Activated CD4-positive, alpha-beta T cell treated with anti-CD3 and anti-CD28 coated beads for 36 hours (primary cell): Measurements from ENCODE around the gene FAHD1. TPM values are rescaled to one million over a fixed set of nuclear protein-coding genes. Genes with fewer than 3 reads are reported as not detected.
A peak's percentile ranks its signal among the peaks of the same experiment; 100 is the strongest.

ENCODE experiments used
- ATAC-seq: fragments of 200-7000 bp; cut with Tn5 transposase; one replicate; pipeline ENCODE4 v1.10.0; 2021; ENCODE audit warnings: mild to moderate bottlenecking, moderate library complexity
- CTCF ChIA-PET: fragments of 350-600 bp; sonication (Branson Sonifier 250); formaldehyde crosslinking; loops from one replicate; lab custom pipeline; 2021; ENCODE audit warnings: antibody characterized with exemption; lab: Charles Lee
- POLR2A ChIA-PET: fragments of 350-600 bp; sonication (Branson Sonifier 250); formaldehyde crosslinking; loops from one replicate; lab custom pipeline; 2021; ENCODE audit warnings: antibody characterized with exemption, inconsistent platforms; lab: Charles Lee
- DNase-seq: peaks from one replicate; pipeline ENCODE4 v3.0.0-alpha.2; 2020
- H3K27ac Mint-ChIP-seq: one replicate; pipeline ENCODE4 v1.8.0; 2021; ENCODE audit warnings: mixed read lengths
- H3K27me3 Mint-ChIP-seq: one replicate; pipeline ENCODE4 v1.8.0; 2021; ENCODE audit warnings: mixed read lengths
- H3K36me3 Mint-ChIP-seq: one replicate; pipeline ENCODE4 v1.8.0; 2021; ENCODE audit warnings: low read depth, mixed read lengths
- H3K4me1 Mint-ChIP-seq: one replicate; pipeline ENCODE4 v1.8.0; 2021; ENCODE audit warnings: mixed read lengths
- H3K4me3 Mint-ChIP-seq: one replicate; pipeline ENCODE4 v1.8.0; 2021; ENCODE audit warnings: mild to moderate bottlenecking, moderate library complexity, mixed read lengths
- H3K9me3 Mint-ChIP-seq: one replicate; pipeline ENCODE4 v1.8.0; 2021; ENCODE audit warnings: low read depth, mixed read lengths
- intact Hi-C, 2 experiments: fragments of 100-400 bp; cut with DNase I in 1 of 2; cut with micrococcal nuclease in 1 of 2; formaldehyde crosslinking; loops; one replicate each; pipeline versions ENCODE4 v1.14.2 to v1.15.1; 2022 to 2024; cut with DNase I, micrococcal nuclease
- total RNA-seq, 2 experiments: library from RNA; stranded (reverse); gene quantifications; one replicate each; pipeline ENCODE4 v1.2.3, GENCODE V29; 2021

FAHD1 gene
- total RNA-seq = 10 to 100 TPM; 11.6 to 11.9 TPM

GRCh38 chr16:1826691-1827573 is at the start of gene FAHD1, which contains the start of gene HAGH:
Gene FAHD1 (plus strand): TSS chr16:1827206. CDS start chr16:1827239, 33 bp downstream.
Gene HAGH (minus strand): TSS chr16:1826825. CDS start chr16:1826787, 38 bp downstream.
- Mint-ChIP-seq H3K9me3 (no peaks in the 10 kb centered on the region), H3K27me3 (no peaks in the 10 kb centered on the region), H3K4me1 (peaks cover 27% of the 10 kb centered on the region), H3K4me3 (peak within 1 kb of the TSS; percentile 91), H3K36me3 (peaks cover 5% of the 10 kb centered on the region), H3K27ac (peak within 1 kb of the TSS; percentile 89)
- ChIA-PET POLR2A (interaction anchor here (0.6 to 1.4 kb wide), 4 partner anchors 44 to 328 kb away, joined by 3 to 6 read pairs (median 5); partner anchors contain the start of genes MSRB1, NUBP2 and SPSB3), CTCF (interaction anchor here (0.6 to 1.0 kb wide), 3 partner anchors 9 to 70 kb away, joined by 3 read pairs; no protein-coding TSS in a partner anchor)
- peak; percentile 93 for DNase-seq
- intact Hi-C loops = loop anchor here (1.0 to 5.0 kb wide), 17 partner anchors 45 to 926 kb away; partner anchors contain the start of genes NUBP2 (in 2 of the 2), SPSB3 (in 2 of the 2), CLCN7 (in 1 of the 2) and CRAMP1 (in 1 of the 2)
- peak; percentile 90 for ATAC-seq

GRCh38 chr16:1777375-1778199 is 49.4 kb upstream of the FAHD1 start:
- Mint-ChIP-seq H3K27me3 (no peaks in the 10 kb centered on the region), H3K36me3 (peaks cover 6% of the 10 kb centered on the region), H3K27ac (no peak overlapping the region), H3K4me1 (peaks cover 13% of the 10 kb centered on the region), H3K4me3 (no peak overlapping the region), H3K9me3 (no peaks in the 10 kb centered on the region)
- ChIA-PET POLR2A (no interaction called here), CTCF (no interaction called here)
- no peak for ATAC-seq
- intact Hi-C loops = no loop called here
- DNase-seq = peak; percentile 10

GRCh38 chr16:1778200-1779179 is 48.5 kb upstream of the FAHD1 start:
- Mint-ChIP-seq H3K27ac (no peak overlapping the region), H3K27me3 (no peaks in the 10 kb centered on the region), H3K36me3 (peaks cover 8% of the 10 kb centered on the region), H3K4me1 (peaks cover 17% of the 10 kb centered on the region), H3K9me3 (no peaks in the 10 kb centered on the region), H3K4me3 (no peak overlapping the region)
- CTCF ChIA-PET = no interaction called here
- ATAC-seq (no peak), DNase-seq (peak; percentile 6)
- intact Hi-C loops = no loop called here
- POLR2A ChIA-PET = no interaction called here

GRCh38 chr16:1779234-1779701 is 47.7 kb upstream of the FAHD1 start:
- no peaks in the 10 kb centered on the region for H3K9me3 Mint-ChIP-seq
- peak; percentile 3 for DNase-seq
- peak overlapping the region; percentile 25 for H3K27ac Mint-ChIP-seq
- H3K4me1 Mint-ChIP-seq = peaks cover 24% of the 10 kb centered on the region
- ATAC-seq = no peak
- H3K27me3 Mint-ChIP-seq = no peaks in the 10 kb centered on the region
- no peak overlapping the region for H3K4me3 Mint-ChIP-seq
- ChIA-PET CTCF (no interaction called here), POLR2A (no interaction called here)
- intact Hi-C loops = no loop called here
- H3K36me3 Mint-ChIP-seq = peaks cover 8% of the 10 kb centered on the region

- H3K4me1 Mint-ChIP-seq = peaks cover 22% of the 10 kb centered on the region
- peak overlapping the region; percentile 12 for H3K4me3 Mint-ChIP-seq
- no peaks in the 10 kb centered on the region for H3K27me3 Mint-ChIP-seq
- intact Hi-C loops = loop anchor here in 1 of 2 experiments (5.0 kb wide), 1 partner anchor 47 kb away; the partner anchor contains the start of genes FAHD1 and HAGH
- H3K36me3 Mint-ChIP-seq = peaks cover 8% of the 10 kb centered on the region
- no peaks in the 10 kb centered on the region for H3K9me3 Mint-ChIP-seq
- no peak overlapping the region for H3K27ac Mint-ChIP-seq
- ChIA-PET CTCF (no interaction called here), POLR2A (no interaction called here)
- ATAC-seq (no peak), DNase-seq (peak; percentile 10)
Observed at GRCh38 chr16:1779741-1780676, 47.0 kb upstream of the FAHD1 start.

GRCh38 chr16:1780677-1781072 is 46.3 kb upstream of the FAHD1 start:
- H3K36me3 Mint-ChIP-seq = peaks cover 8% of the 10 kb centered on the region
- no peaks in the 10 kb centered on the region for H3K9me3 Mint-ChIP-seq
- intact Hi-C loops = loop anchor here in 1 of 2 experiments (5.0 kb wide), 1 partner anchor 47 kb away; the partner anchor contains the start of genes FAHD1 and HAGH
- H3K27ac Mint-ChIP-seq = no peak overlapping the region
- peak; percentile 3 for DNase-seq
- no peaks in the 10 kb centered on the region for H3K27me3 Mint-ChIP-seq
- CTCF ChIA-PET = no interaction called here
- peaks cover 26% of the 10 kb centered on the region for H3K4me1 Mint-ChIP-seq
- H3K4me3 Mint-ChIP-seq = peak overlapping the region; percentile 94
- POLR2A ChIA-PET = no interaction called here
- no peak for ATAC-seq

GRCh38 chr16:1781254-1781653 is 45.8 kb upstream of the FAHD1 start:
- Mint-ChIP-seq H3K4me3 (peak overlapping the region; percentile 94), H3K4me1 (peaks cover 26% of the 10 kb centered on the region), H3K27ac (peak overlapping the region; percentile 25), H3K27me3 (no peaks in the 10 kb centered on the region), H3K9me3 (no peaks in the 10 kb centered on the region), H3K36me3 (peaks cover 8% of the 10 kb centered on the region)
- ATAC-seq (no peak), DNase-seq (peak; percentile 5)
- CTCF ChIA-PET = interaction anchor here (0.6 kb wide), 2 partner anchors 74 to 150 kb away, joined by 3 to 4 read pairs; no protein-coding TSS in a partner anchor
- intact Hi-C loops = loop anchor here in 1 of 2 experiments (5.0 kb wide), 1 partner anchor 46 kb away; the partner anchor contains the start of genes FAHD1 and HAGH
- POLR2A ChIA-PET = interaction anchor here (0.6 to 2.8 kb wide), 2 partner anchors 9 to 734 kb away, joined by 3 to 39 read pairs; partner anchors contain the start of genes EME2, MRPS34 and NME3

- Mint-ChIP-seq H3K4me1 (peaks cover 26% of the 10 kb centered on the region), H3K36me3 (peaks cover 5% of the 10 kb centered on the region), H3K27me3 (no peaks in the 10 kb centered on the region), H3K9me3 (no peaks in the 10 kb centered on the region), H3K27ac (no peak overlapping the region), H3K4me3 (peak overlapping the region; percentile 94)
- peak; percentile 1 for ATAC-seq
- POLR2A ChIA-PET = interaction anchor here (0.6 to 2.8 kb wide), 10 partner anchors 9 to 1101 kb away, joined by 3 to 39 read pairs (median 5); partner anchors contain the start of genes EME2, FAHD1, FLYWCH2 and MAPK8IP3
- peak; percentile 61 for DNase-seq
- CTCF ChIA-PET = interaction anchor here (0.6 to 1.6 kb wide), 13 partner anchors 8 to 373 kb away, joined by 3 to 16 read pairs (median 5); partner anchors contain the start of genes EME2, MAPK8IP3, MRPS34 and NME3
- intact Hi-C loops = loop anchor here (1.0 to 5.0 kb wide), 19 partner anchors 9 to 755 kb away; partner anchors contain the start of genes HAGH (in 2 of the 2), MRPS34 (in 2 of the 2), ABCA3 (in 1 of the 2) and CRAMP1 (in 1 of the 2)
Observed at GRCh38 chr16:1781758-1782407, 45.1 kb upstream of the FAHD1 start.
